Ovary (tissue), 9 donors: Measurements from ENCODE around the gene RTP5. TPM values are rescaled to one million over a fixed set of nuclear protein-coding genes. Genes with fewer than 3 reads are reported as not detected.
A peak's percentile ranks its signal among the peaks of the same experiment; 100 is the strongest.

ENCODE experiments used
- DNase-seq, 5 donors: peaks; one replicate each; pipeline ENCODE4 v3.0.0-alpha.2; 2019 to 2020
- H3K27ac ChIP-seq, 2 donors: fragments of 200-600 bp; one replicate each; pipeline versions ENCODE4 v1.5.1 to v1.8.0; 2019 to 2022
- H3K27me3 ChIP-seq: fragments of 200-600 bp; one replicate; pipeline ENCODE4 v1.8.0; 2022
- H3K36me3 ChIP-seq: fragments of 200-600 bp; sonication (generic); one replicate; pipeline ENCODE4 v1.5.1; 2019
- H3K4me1 ChIP-seq: one replicate; pipeline ENCODE4 v1.8.1; 2013; ENCODE audit warnings: mild to moderate bottlenecking, moderate library complexity; ENCODE audit not compliant: insufficient read depth
- H3K4me3 ChIP-seq: fragments of 200-600 bp; sonication (generic); one replicate; pipeline ENCODE4 v1.5.1; 2017
- H3K9me3 ChIP-seq, 2 donors: fragments of 200-600 bp in 1 of 2; sonication (generic) in 1 of 2; one replicate each; pipeline versions ENCODE4 v1.5.1 to v1.8.1; 2013 to 2019; ENCODE audit warnings: mild to moderate bottlenecking in 1 of 2, moderate library complexity in 1 of 2
- CTCF ChIP-seq, 3 donors: fragments of 450-650 bp in 2 of 3; fragments of 200-600 bp in 1 of 3; IDR thresholded peaks; one replicate each; pipeline versions ENCODE4 v1.5.1 to v1.8.0; 2016 to 2022; ENCODE audit warnings: antibody characterized with exemption in 3 of 3, mild to moderate bottlenecking in 1 of 3
- EP300 ChIP-seq: sonication (generic); formaldehyde crosslinking; IDR thresholded peaks from one replicate; pipeline ENCODE4 v1.6.1; 2017; ENCODE audit warnings: antibody characterized with exemption
- POLR2A ChIP-seq: fragments of 450-650 bp; IDR thresholded peaks from one replicate; pipeline ENCODE4 v1.6.1; 2017; ENCODE audit warnings: antibody characterized with exemption, mild to moderate bottlenecking, moderate library complexity
- WGBS, 3 donors: extraction: QIAGEN DNeasy Blood & Tissue Kit in 1 of 3; methylation state at CpG; one replicate each; pipeline versions ENCODE4 v1.1.5 to v1.1.7; 2013 to 2017; 5-methylcytosine and 5-hydroxymethylcytosine counted together
- intact Hi-C, 4 donors: fragments of 100-400 bp; cut with DNase I; formaldehyde crosslinking; loops; one replicate each; pipeline versions ENCODE4 v1.11.0 to v1.15.1; 2022 to 2023
- polyA plus RNA-seq, 2 donors: library from polyadenylated mRNA; stranded (reverse); fragments of 200-250 nt in 1 of 2; fragments of 350-450 nt in 1 of 2; fragmentation: Illumina TruSeq in 1 of 2; extraction: RNeasy Lipid Tissue Mini Kit (QIAGEN cat#74804) in 1 of 2; gene quantifications; one replicate each; pipeline ENCODE4 v1.2.3, GENCODE V29; 2013 to 2014
- total RNA-seq, 7 donors: library from RNA; depleted of rRNA in 2 of 7; stranded (reverse); fragments of >200 nt in 2 of 7; fragmentation: NEBNext Ultra II Directional in 3 of 7; extraction: Animal tissue kit (Norgen Biotek cat#: 25700) in 3 of 7; gene quantifications; one replicate each; pipeline versions ENCODE4 v1.1.0 to v1.2.4, GENCODE V29; 2016 to 2023
- donor health status: DM: no; HTN: no; CAD: no; lungs with moderate emphysema.
- donor health status: DM: no; HTN: no; CAD: no.
- donor health status: Bipolar disorder and iron deficiency.
- donor health status: DM: yes; HTN: yes; CAD: no.
- donor health status: DM: no; HTN: no; CAD: no.
- donor health status: DM: yes; HTN: yes; CAD: no.

RTP5 gene
- total and polyA plus RNA-seq, 9 donors: 0.10 TPM; not detected in 8

GRCh38 chr2:241852116-241852980 lies 17.2 kb upstream of the RTP5 start:
- Histone ChIP-seq H3K36me3 (no peaks in the 10 kb centered on the region), H3K9me3 (no peaks in the 10 kb centered on the region), H3K27ac (no peak overlapping the region), H3K4me3 (no peak overlapping the region), H3K27me3 (no peaks in the 10 kb centered on the region), H3K4me1 (no peaks in the 10 kb centered on the region)
- 89 to 91% (median 90%) methylated on average over 39 of the region's 39 CpGs for WGBS, 3 donors
- DNase-seq: peak in 3 of 5 donors; percentile 8 to 37 (median 18)
- TF ChIP-seq EP300 (no peak), CTCF (IDR thresholded peaks at IDR 0.05) (no peak), POLR2A (no peak)
- intact Hi-C loops: no loop called here

GRCh38 chr2:241852981-241853631 lies 16.4 kb upstream of the RTP5 start:
- H3K9me3 ChIP-seq: no peaks in the 10 kb centered on the region
- WGBS, 3 donors: 88 to 96% (median 93%) methylated on average over 10 of the region's 10 CpGs
- no peaks in the 10 kb centered on the region for H3K36me3 ChIP-seq
- intact Hi-C loops: no loop called here
- no peak overlapping the region for H3K27ac ChIP-seq
- peak in 1 of 5 donors; percentile 18 for DNase-seq
- no peak overlapping the region for H3K4me3 ChIP-seq
- TF ChIP-seq POLR2A (no peak), EP300 (no peak), CTCF (IDR thresholded peaks at IDR 0.05) (no peak)
- no peaks in the 10 kb centered on the region for H3K27me3 ChIP-seq
- no peaks in the 10 kb centered on the region for H3K4me1 ChIP-seq

- intact Hi-C loops: no loop called here
- WGBS, 3 donors: 82 to 88% (median 87%) methylated on average over 21 to 27 of the region's 27 CpGs
Observed at GRCh38 chr2:241853651-241854341, 15.7 kb upstream of the RTP5 start.

More at GRCh38 chr2:241853651-241854341, 15.7 kb upstream of the RTP5 start:
- Histone ChIP-seq H3K27ac (no peak overlapping the region), H3K4me1 (no peaks in the 10 kb centered on the region), H3K36me3 (no peaks in the 10 kb centered on the region), H3K27me3 (no peaks in the 10 kb centered on the region), H3K9me3 (no peaks in the 10 kb centered on the region), H3K4me3 (no peak overlapping the region)
- peak; percentile 15 to 41 (median 27) for DNase-seq
- no peak for TF ChIP-seq EP300
- TF ChIP-seq POLR2A: no peak
- TF ChIP-seq CTCF (IDR thresholded peaks at IDR 0.05): no peak
